Measurements from ENCODE around the gene MAIP1.
A peak's percentile ranks its signal among the peaks of the same experiment; 100 is the strongest.

The MAIP1 gene

GRCh38 chr2:199946836-199947235, 8.5 kb upstream of the MAIP1 start:
- no peak for DNase-seq (ENCODE audit: low read depth in 3 of 3, low spot score in 1 of 3)

- no peak for DNase-seq (ENCODE audit: low read depth in 3 of 3, low spot score in 1 of 3)
These were observed 5.0 kb upstream of the MAIP1 start for GRCh38 chr2:199950396-199950795.

GRCh38 chr2:199951023-199951422, 4.4 kb upstream of the MAIP1 start:
- no peak for DNase-seq (ENCODE audit: low read depth in 3 of 3, low spot score in 1 of 3)

- DNase-seq (ENCODE audit: low read depth in 3 of 3, low spot score in 1 of 3) = no peak
These were observed 409 bp upstream of the MAIP1 start for GRCh38 chr2:199955007-199955338.

- DNase-seq (ENCODE audit: low read depth in 3 of 3, low spot score in 1 of 3) = no peak
These were observed 639 bp downstream of the MAIP1 start for GRCh38 chr2:199956062-199956380.

GRCh38 chr2:199958014-199958413, 2.6 kb downstream of the MAIP1 start:
- no peak for DNase-seq (ENCODE audit: low read depth in 3 of 3, low spot score in 1 of 3)

GRCh38 chr2:199962203-199962602, 6.8 kb downstream of the MAIP1 start:
- DNase-seq (ENCODE audit: low read depth in 3 of 3, low spot score in 1 of 3) = no peak

DNA sequence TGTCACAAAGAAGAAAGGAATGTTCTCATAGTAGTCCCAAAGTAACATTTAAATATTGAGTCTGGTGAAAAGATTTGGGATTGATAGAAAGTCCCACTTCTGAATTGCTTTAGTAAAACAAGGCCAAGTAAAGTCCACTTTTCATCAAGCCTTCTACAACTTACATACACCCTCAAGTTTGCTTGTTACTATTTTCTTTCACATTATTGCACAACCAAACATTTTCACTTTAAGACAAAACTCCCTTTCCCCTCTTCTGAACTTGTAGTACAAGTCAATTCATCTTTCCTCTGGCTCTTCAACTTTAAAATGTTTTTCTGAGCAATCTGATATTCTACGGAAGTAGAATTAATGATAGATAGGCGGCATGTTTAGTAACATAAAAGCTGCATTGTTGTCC, 11.0 kb downstream of the MAIP1 start:
- DNase-seq (ENCODE audit: low read depth in 3 of 3, low spot score in 1 of 3) = no peak

DNA sequence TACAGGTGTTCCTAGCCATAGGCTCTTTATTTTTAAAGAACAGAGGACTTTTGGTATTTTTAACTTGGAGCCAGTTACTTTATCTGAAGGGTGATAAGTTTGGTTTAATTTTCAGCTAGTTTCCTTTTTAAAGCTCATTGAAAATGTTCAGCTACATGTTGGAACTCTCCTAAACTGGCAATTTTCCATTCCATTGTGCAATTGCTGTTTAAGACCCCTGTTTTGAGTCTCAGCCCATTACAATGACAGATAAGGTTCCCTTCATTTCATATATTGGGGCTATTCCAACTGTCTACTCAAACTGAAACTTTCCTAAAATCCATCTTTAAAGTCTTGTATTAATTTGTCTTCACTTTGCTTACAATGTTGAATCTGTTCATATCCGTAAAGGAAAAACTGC, 11.6 kb downstream of the MAIP1 start:
- DNase-seq (ENCODE audit: low read depth in 3 of 3, low spot score in 1 of 3) = no peak

DNA sequence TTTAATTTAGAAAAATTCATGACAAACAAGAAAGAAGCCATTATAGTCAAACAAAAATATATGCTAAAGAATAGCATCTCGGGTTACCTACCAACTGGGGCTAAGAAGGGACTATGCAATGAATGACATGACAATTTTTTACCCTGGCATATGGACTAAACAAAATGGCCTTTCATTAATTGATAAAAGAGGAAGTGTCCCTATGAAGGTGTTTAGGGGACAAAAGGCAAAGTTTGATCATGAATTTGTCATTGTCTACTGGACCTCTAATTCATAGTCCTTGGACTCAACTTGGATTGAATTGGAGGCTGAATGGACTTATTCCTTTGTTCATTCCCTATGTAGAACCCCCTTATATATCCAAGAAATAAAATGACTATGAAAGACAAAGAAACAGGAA, 12.7 kb downstream of the MAIP1 start:
- DNase-seq (ENCODE audit: low read depth in 3 of 3, low spot score in 1 of 3) = no peak

GRCh38 chr2:199972088-199972626, 16.8 kb downstream of the MAIP1 start:
- DNase-seq (ENCODE audit: low read depth in 3 of 3, low spot score in 1 of 3) = no peak

- no peak for DNase-seq (ENCODE audit: low read depth in 3 of 3, low spot score in 1 of 3)
These were observed 18.3 kb downstream of the MAIP1 start for GRCh38 chr2:199973703-199974102.

DNA sequence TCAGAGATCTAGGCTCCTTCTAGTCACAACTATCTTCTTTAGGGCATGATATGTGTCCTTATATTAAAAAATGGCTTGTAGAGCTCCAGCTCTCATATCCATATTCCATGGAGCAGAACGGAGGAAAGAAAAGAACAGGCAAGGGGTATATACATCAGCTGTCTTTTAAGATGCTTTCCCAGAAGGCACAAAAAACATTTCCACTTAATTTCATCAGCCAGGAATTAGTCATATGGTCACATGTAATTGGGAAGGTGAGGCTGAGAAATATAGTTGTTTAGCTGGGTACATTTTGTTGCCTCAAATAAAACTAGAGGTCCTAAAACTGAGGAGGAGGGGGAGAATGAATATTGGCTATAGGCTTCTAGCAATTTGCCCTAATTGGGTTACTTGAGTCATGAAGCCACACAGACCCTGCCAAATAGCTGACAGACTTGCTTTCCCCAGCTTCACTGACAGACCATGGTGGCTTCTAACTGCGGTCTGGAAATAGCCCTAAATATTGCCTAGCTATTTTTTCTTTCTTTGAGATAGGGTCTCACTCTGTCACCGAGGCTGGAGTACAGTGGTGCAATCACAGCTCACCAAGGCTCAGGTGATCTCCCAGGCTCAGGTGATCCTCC, 20.0 kb downstream of the MAIP1 start:
- no peak for DNase-seq (ENCODE audit: low read depth in 3 of 3, low spot score in 1 of 3)

DNA sequence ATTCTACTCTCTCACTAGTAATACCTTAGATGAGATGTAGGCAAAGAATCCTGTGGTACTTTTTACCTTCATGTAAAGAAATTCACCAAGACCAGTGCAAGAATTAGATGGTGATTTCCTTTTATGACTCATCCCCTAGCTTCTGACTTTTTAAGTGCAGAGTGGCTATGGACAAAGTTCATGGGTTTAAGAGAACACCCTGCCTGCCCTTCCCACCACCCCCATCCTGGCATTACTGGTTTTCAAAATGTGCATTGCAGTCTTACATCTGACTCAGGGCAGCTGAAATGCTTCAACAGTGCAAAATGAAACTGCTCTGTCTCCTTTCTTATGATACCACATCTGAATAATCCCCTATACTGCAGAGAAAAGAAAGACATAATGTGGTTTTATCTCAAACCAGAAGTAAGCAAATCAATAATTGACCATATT, 22.6 kb downstream of the MAIP1 start:
- DNase-seq (ENCODE audit: low read depth in 3 of 3, low spot score in 1 of 3) = no peak

GRCh38 chr2:199979398-199979797, 24.0 kb downstream of the MAIP1 start:
- no peak for DNase-seq (ENCODE audit: low read depth in 3 of 3, low spot score in 1 of 3)

DNA sequence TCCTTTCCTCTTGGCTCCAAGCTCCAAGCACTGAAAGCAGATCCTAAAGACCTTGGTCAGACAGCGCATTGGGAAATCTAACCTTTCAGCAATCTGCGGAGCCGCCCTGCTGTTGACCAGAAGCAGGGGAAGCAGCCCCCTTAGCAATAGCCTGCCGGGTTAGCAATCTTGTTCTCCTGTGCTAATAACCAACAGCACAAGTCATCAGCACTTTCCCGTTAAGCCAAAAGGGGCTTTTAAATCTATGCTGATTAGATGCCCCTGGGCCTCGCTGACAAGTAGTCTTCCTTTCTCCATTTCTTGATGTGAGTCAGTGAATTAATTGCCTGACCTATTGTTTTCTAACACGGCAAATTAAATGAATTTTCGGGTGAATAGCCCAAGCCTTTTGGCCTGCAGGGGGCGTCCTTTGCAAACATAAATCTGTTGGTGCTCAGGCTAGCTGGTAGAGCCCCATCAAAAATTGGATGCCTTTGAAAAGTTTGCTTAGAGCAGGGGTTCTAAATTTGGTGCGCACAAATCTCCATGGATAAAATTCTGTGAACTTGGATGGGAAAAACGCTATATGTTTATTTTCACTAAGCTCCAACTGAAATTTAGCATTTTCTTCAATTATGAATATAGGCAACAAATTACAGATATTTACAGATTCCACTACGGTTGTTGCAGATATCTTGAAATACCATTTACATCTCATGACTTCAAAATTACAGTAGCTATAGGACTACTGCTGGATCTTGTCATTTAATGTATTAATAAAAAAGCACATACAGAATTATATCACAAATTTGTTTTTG, 24.6 kb downstream of the MAIP1 start:
- DNase-seq (ENCODE audit: low read depth in 3 of 3, low spot score in 1 of 3) = peak; percentile 43 to 83 (median 53)

DNA sequence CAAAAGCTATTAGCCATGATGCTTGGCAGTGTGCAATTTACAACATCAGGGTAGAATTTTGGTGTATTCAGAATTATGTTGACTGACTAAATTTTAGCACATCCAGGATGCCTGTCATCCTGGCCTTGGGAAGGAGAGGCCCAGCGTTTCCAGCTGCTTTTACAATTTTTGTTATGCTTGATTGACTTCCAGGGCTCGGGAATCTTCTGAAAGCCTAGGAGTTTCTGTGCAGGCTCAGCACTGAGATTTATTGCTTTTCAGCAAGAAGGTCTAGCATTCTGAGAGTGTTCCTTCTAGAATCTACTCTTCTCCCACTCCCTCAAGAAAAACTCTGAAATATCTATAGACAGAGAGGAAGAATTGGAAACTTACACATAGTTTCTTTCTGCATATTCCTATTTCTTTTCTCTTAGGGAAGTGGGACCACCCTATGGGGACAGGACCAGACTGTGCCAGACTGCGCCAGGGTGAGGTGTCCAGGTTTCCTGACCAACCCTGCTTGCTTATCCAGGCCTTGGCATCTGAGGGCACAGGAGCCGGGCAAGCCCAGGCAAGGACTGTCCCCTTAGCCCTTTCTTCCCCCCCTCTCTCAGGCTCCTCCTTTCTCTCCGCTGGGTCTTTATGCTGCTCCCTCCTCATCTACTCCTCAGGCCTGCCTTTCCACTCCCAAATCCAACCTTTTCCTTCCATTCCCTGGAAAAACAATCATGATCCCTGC, 26.9 kb downstream of the MAIP1 start:
- DNase-seq (ENCODE audit: low read depth in 3 of 3, low spot score in 1 of 3) = no peak

GRCh38 chr2:199983534-199983933, 28.2 kb downstream of the MAIP1 start:
- no peak for DNase-seq (ENCODE audit: low read depth in 3 of 3, low spot score in 1 of 3)

DNA sequence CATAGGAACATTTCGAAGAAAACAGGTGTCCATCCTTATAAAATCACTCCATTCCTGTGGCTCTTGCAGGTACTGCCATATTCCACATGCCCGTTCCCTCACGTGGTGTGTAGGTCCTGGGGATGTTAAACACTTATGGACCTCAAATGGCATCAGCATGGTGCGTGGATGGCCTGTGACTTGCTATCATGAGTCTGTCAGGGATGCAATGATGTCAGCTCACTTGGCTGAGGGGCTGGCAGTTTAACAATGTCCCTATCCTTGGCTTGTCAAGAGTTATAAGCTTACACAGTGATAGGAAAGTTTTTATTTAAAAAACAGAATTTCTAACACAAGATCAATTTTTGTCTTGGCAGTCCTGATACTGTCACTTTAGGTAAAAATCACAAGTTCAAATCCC, 28.8 kb downstream of the MAIP1 start:
- DNase-seq (ENCODE audit: low read depth in 3 of 3, low spot score in 1 of 3) = no peak

DNA sequence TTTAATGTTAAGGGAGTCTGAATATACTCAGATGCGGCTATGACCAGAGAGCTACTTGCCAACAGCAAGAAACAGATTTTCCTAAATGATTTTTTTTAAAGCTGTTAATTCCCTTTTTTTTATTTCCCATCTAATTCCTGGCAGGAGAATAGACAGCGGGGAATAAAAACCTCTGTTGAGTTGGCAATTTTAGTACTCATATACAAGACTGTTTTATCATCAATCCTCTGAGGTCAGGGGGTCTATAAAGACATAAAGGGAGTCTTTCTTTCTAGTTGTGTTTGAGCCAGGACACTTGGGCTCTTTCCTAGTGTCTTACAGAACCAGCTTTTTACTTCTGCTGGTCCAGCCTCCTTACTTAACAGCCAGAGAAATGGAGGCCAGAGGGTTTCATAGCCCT, 29.4 kb downstream of the MAIP1 start:
- no peak for DNase-seq (ENCODE audit: low read depth in 3 of 3, low spot score in 1 of 3)

- DNase-seq (ENCODE audit: low read depth in 3 of 3, low spot score in 1 of 3) = no peak
These were observed 30.3 kb downstream of the MAIP1 start for GRCh38 chr2:199985625-199986207.

DNA sequence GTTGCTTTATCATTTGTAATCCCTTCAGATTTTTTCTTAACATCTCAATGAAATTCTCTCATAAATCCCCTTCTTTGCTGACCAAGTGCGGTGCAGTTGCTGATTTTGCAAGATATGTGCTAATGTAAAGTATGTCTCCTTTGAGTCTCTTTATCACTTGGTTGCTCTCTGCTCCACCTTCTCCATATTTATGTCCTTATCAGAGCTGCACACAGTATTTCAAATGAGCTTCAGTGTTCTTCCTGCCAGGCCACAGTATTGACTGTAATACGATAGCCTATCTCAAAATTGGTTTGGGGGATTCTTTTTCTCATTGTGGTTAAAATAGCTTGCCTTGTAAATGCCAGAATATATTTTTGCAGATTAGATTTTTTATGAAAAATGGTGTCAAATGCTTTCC, 32.2 kb downstream of the MAIP1 start:
- DNase-seq (ENCODE audit: low read depth in 3 of 3, low spot score in 1 of 3) = no peak
